Suprapubic skin (tissue), 4 donors: ENCODE data around the gene SYDE2.

Source experiments
- CTCF ChIP-seq, 2 donors: fragments of 200-600 bp in 1 of 2; fragments of 450-650 bp in 1 of 2; sonication (generic) in 1 of 2; IDR thresholded peaks; one replicate each; pipeline ENCODE4 v1.5.1; 2016 to 2019; ENCODE audit warnings: antibody characterized with exemption in 2 of 2, mild to moderate bottlenecking in 1 of 2, moderate library complexity in 1 of 2
- EP300 ChIP-seq: sonication (generic); formaldehyde crosslinking; IDR thresholded peaks from one replicate; pipeline ENCODE4 v1.6.1; 2017; ENCODE audit warnings: antibody characterized with exemption
- POLR2A ChIP-seq, 2 donors: fragments of 450-650 bp; IDR thresholded peaks; one replicate each; pipeline ENCODE4 v1.6.1; 2017; ENCODE audit warnings: antibody characterized with exemption in 2 of 2, mild to moderate bottlenecking in 2 of 2, moderate library complexity in 2 of 2
- POLR2AphosphoS5 ChIP-seq, 3 donors: sonication (generic); formaldehyde crosslinking; IDR thresholded peaks; one replicate each; pipeline ENCODE4 v1.6.1; 2017; ENCODE audit warnings: antibody characterized with exemption in 3 of 3

- no peak for TF ChIP-seq CTCF (IDR thresholded peaks at IDR 0.05)
- TF ChIP-seq POLR2AphosphoS5 (IDR thresholded peaks at IDR 0.05): no peak
- TF ChIP-seq POLR2A (IDR thresholded peaks at IDR 0.05): no peak
- TF ChIP-seq EP300: no peak
These were observed 84.9 kb downstream of the SYDE2 start for GRCh38 chr1:85115933-85116332.
